ENCODE results near the gene SAC3D1. TPM values are rescaled to one million over a fixed set of nuclear protein-coding genes. Genes with fewer than 3 reads are reported as not detected.

Gene SAC3D1
- total RNA-seq, 1 experiment from 2014 or later, result 61.0 TPM

DNA sequence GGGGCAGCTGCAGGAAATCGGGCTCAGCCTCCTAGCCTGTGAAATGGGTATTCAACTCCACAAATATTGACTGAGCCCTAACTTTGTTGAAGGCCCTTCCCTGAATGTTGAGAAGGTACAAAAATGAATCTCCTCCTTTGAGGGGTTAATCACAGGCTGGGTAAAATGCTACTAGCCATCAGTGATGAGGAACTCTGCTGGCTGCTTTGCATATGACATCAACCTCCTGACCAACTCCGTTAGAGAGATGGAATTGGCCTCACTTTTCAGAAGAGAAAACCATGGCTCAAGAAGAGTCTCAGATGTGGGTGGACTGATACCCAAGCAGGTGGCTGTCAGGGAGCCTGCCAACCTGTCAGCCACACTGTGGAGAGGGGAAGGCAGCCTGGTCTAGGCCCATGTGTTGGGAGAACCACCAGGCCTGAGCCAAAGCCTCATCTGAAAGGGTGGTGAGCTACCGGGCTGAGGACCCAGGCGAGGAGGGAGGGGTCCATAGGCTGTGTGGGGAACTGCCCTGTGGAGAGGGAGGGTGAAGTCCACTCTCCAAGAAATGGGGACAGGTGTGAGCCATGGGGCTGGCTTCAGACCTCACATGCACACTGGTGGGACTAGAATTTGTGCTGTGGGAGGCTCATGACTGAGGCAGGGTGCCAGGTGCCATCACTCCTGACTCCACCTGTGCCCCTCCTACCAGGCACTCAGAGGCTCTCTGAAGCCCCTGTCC lies 31.1 kb downstream of the SAC3D1 start:
- H2AFZ ChIP-seq (ENCODE audit: low read length), result no peak overlapping the region
- H3K4me1 ChIP-seq (ENCODE audit: insufficient read depth, low read length), result no peaks in the 10 kb centered on the region
- H3K9ac ChIP-seq (ENCODE audit: low read length), result no peak overlapping the region
- POLR2A ChIA-PET (ENCODE audit: unreplicated experiment), result no interaction called here
- TF ChIP-seq, protein P1, sequence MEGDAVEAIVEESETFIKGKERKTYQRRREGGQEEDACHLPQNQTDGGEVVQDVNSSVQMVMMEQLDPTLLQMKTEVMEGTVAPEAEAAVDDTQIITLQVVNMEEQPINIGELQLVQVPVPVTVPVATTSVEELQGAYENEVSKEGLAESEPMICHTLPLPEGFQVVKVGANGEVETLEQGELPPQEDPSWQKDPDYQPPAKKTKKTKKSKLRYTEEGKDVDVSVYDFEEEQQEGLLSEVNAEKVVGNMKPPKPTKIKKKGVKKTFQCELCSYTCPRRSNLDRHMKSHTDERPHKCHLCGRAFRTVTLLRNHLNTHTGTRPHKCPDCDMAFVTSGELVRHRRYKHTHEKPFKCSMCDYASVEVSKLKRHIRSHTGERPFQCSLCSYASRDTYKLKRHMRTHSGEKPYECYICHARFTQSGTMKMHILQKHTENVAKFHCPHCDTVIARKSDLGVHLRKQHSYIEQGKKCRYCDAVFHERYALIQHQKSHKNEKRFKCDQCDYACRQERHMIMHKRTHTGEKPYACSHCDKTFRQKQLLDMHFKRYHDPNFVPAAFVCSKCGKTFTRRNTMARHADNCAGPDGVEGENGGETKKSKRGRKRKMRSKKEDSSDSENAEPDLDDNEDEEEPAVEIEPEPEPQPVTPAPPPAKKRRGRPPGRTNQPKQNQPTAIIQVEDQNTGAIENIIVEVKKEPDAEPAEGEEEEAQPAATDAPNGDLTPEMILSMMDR (conservative IDR thresholded peaks at IDR 0.05; ENCODE audit: low read depth, low read length), result no peak
- TF ChIP-seq EZH2phosphoT487 (IDR thresholded peaks at IDR 0.05; ENCODE audit: borderline replicate concordance, low read length), result no peak
- no peak for TF ChIP-seq EZH2 (IDR thresholded peaks at IDR 0.05; ENCODE audit: low read length, unreplicated experiment)
- H3K27me3 ChIP-seq (ENCODE audit: low read length), result no peaks in the 10 kb centered on the region
- no peaks in the 10 kb centered on the region for H4K20me1 ChIP-seq (ENCODE audit: low read length)
- intact Hi-C loops (cut with micrococcal nuclease), result no loop called here
- no peak overlapping the region for H3K4me2 ChIP-seq (ENCODE audit: low read length)
- no peak for DNase-seq
- no TSS peak for BruUV-seq (replicated peaks)
- no peak overlapping the region for H3K27ac ChIP-seq (ENCODE audit: low read length)
- CTCF ChIA-PET, result no interaction called here
- H3K79me2 ChIP-seq (ENCODE audit: low read length), result no peaks in the 10 kb centered on the region
- H3K9me3 ChIP-seq (ENCODE audit: low read length), result no peaks in the 10 kb centered on the region
- no peaks in the 10 kb centered on the region for H3K9me2 ChIP-seq (replicated peaks; ENCODE audit: low read length)
- no peaks in the 10 kb centered on the region for H3F3A ChIP-seq (ENCODE audit: low read length, unreplicated experiment)
- no peak for ATAC-seq
- H3K36me3 ChIP-seq (ENCODE audit: low read depth, low read length), result peaks cover under 1% of the 10 kb centered on the region
- H3K4me3 ChIP-seq (ENCODE audit: low read length), result no peak overlapping the region

DNA sequence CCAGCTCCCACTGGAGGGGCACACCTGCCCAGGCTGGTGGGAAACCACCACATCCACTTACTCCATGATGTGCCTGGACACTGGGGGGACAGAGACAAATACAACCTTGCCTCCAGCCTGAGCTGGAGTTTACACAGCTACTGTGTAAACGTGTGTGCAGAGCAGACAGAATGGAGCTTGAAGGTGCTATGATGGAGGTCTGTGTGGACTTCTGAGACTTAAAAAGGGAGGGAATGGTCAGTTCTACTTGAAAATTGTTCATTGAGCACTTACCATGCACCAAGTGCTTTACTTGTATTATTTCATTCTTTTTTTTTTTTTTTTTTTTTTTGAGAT lies 31.6 kb downstream of the SAC3D1 start:
- Histone ChIP-seq H3K9me3 (ENCODE audit: low read length) (no peaks in the 10 kb centered on the region), H3K9me2 (replicated peaks; ENCODE audit: low read length) (no peaks in the 10 kb centered on the region), H3K27ac (ENCODE audit: low read length) (no peak overlapping the region), H3F3A (ENCODE audit: low read length, unreplicated experiment) (no peaks in the 10 kb centered on the region), H3K79me2 (ENCODE audit: low read length) (peaks cover 5% of the 10 kb centered on the region), H3K9ac (ENCODE audit: low read length) (no peak overlapping the region), H3K36me3 (ENCODE audit: low read depth, low read length) (peaks cover 6% of the 10 kb centered on the region), H3K27me3 (ENCODE audit: low read length) (no peaks in the 10 kb centered on the region), H3K4me2 (ENCODE audit: low read length) (no peak overlapping the region), H3K4me3 (ENCODE audit: low read length) (no peak overlapping the region), H2AFZ (ENCODE audit: low read length) (no peak overlapping the region), H4K20me1 (ENCODE audit: low read length) (no peaks in the 10 kb centered on the region), H3K4me1 (ENCODE audit: insufficient read depth, low read length) (no peaks in the 10 kb centered on the region)
- intact Hi-C loops (cut with micrococcal nuclease), result no loop called here
- BruUV-seq (replicated peaks), result no TSS peak
- no peak for DNase-seq
- ChIA-PET CTCF (no interaction called here), POLR2A (ENCODE audit: unreplicated experiment) (no interaction called here)
- ATAC-seq, result peak; percentile 22; the same call in 1 of the 2 replicates
- TF ChIP-seq EZH2 (IDR thresholded peaks at IDR 0.05; ENCODE audit: low read length, unreplicated experiment), result no peak
- TF ChIP-seq, protein P1 (conservative IDR thresholded peaks at IDR 0.05; ENCODE audit: low read depth, low read length), result no peak
- no peak for TF ChIP-seq EZH2phosphoT487 (IDR thresholded peaks at IDR 0.05; ENCODE audit: borderline replicate concordance, low read length)

DNA sequence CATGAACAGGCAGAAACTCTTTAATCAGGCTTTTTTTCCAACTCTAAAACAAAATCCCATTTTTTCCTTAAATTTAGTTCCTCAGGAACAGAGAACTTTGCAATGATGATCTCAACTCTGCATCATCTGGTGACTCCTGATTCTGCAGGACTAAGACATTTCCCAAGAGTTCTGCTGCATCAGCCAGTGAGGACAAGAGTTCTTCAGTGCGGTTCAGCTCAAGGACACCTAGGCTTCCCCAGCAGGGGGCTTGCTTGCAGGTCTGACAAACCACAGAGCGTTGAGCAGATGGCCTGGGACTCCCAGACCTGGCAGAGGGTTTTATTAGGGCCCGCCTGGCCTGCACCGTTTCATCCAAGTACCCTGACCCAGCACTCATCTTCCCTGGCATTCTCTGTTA lies 36.4 kb downstream of the SAC3D1 start:
- H3K9me3 ChIP-seq (ENCODE audit: low read length), result no peaks in the 10 kb centered on the region
- no peak overlapping the region for H3K9ac ChIP-seq (ENCODE audit: low read length)
- H3K9me2 ChIP-seq (replicated peaks; ENCODE audit: low read length), result no peaks in the 10 kb centered on the region
- H3K79me2 ChIP-seq (ENCODE audit: low read length), result peaks cover 50% of the 10 kb centered on the region
- H3F3A ChIP-seq (ENCODE audit: low read length, unreplicated experiment), result no peaks in the 10 kb centered on the region
- DNase-seq, result peak; percentile 18
- H3K4me2 ChIP-seq (ENCODE audit: low read length), result no peak overlapping the region
- no peak overlapping the region for H2AFZ ChIP-seq (ENCODE audit: low read length)
- no peaks in the 10 kb centered on the region for H3K27me3 ChIP-seq (ENCODE audit: low read length)
- H3K4me3 ChIP-seq (ENCODE audit: low read length), result no peak overlapping the region
- ChIA-PET CTCF (no interaction called here), POLR2A (ENCODE audit: unreplicated experiment) (no interaction called here)
- peaks cover 5% of the 10 kb centered on the region; the same call in 1 of the 2 replicates for H3K4me1 ChIP-seq (ENCODE audit: insufficient read depth, low read length)
- BruUV-seq (replicated peaks), result no TSS peak
- H3K36me3 ChIP-seq (ENCODE audit: low read depth, low read length), result peaks cover 39% of the 10 kb centered on the region
- TF ChIP-seq EZH2phosphoT487 (IDR thresholded peaks at IDR 0.05; ENCODE audit: borderline replicate concordance, low read length), result no peak
- TF ChIP-seq, protein P1 (conservative IDR thresholded peaks at IDR 0.05; ENCODE audit: low read depth, low read length), result no peak
- no peak for TF ChIP-seq EZH2 (IDR thresholded peaks at IDR 0.05; ENCODE audit: low read length, unreplicated experiment)
- no peak for ATAC-seq
- no peaks in the 10 kb centered on the region for H4K20me1 ChIP-seq (ENCODE audit: low read length)
- H3K27ac ChIP-seq (ENCODE audit: low read length), result no peak overlapping the region
- intact Hi-C loops (cut with micrococcal nuclease), result loop anchor here (5.0 kb wide), 1 partner anchor 65 kb away; the partner anchor contains the start of gene ARL2
